ENCODE results near the gene SLC25A26. TPM values are rescaled to one million over a fixed set of nuclear protein-coding genes. Genes with fewer than 3 reads are reported as not detected.

The SLC25A26 gene
- total RNA-seq, 1 experiment from 2014 or later: 13.2 TPM

- ATAC-seq (no peak), DNase-seq (ENCODE audit: low read depth, low spot score) (no peak)
- no peak for TF ChIP-seq POLR2AphosphoS5 (IDR thresholded peaks at IDR 0.05; ENCODE audit: low read depth, low read length)
- Histone ChIP-seq H3K27ac (ENCODE audit: low read length) (no peak overlapping the region), H3K4me1 (ENCODE audit: control insufficient read depth, insufficient read depth, low read length) (no peaks in the 10 kb centered on the region), H3K4me3 (ENCODE audit: low read depth in 2 of 2, low read length in 2 of 2) (no peak overlapping the region), H3K9me3 (ENCODE audit: control insufficient read depth, insufficient read depth, low read depth, low read length) (no peaks in the 10 kb centered on the region), H3K36me3 (ENCODE audit: control insufficient read depth, insufficient read depth, low read length) (no peaks in the 10 kb centered on the region), H3K27me3 (ENCODE audit: control insufficient read depth, insufficient read depth, low read length) (no peaks in the 10 kb centered on the region)
- intact Hi-C loops (cut with micrococcal nuclease; ENCODE audit: unreplicated experiment): no loop called here
- in situ Hi-C loops (cut with HindIII; ENCODE audit: low pct_unique_long_range_greater_than_20kb, low sequenced_read_pairs): no loop called here
- ChIA-PET CTCF (no interaction called here), POLR2A (no interaction called here)
- BruUV-seq (replicated peaks): no TSS peak
Measured at GRCh38 chr3:66299891-66300290, 79.1 kb downstream of the SLC25A26 start.

- Histone ChIP-seq H3K36me3 (ENCODE audit: control insufficient read depth, insufficient read depth, low read length) (no peaks in the 10 kb centered on the region), H3K27me3 (ENCODE audit: control insufficient read depth, insufficient read depth, low read length) (no peaks in the 10 kb centered on the region), H3K4me3 (ENCODE audit: low read depth in 2 of 2, low read length in 2 of 2) (no peak overlapping the region), H3K4me1 (ENCODE audit: control insufficient read depth, insufficient read depth, low read length) (no peaks in the 10 kb centered on the region), H3K27ac (ENCODE audit: low read length) (no peak overlapping the region), H3K9me3 (ENCODE audit: control insufficient read depth, insufficient read depth, low read depth, low read length) (no peaks in the 10 kb centered on the region)
- DNase-seq (ENCODE audit: low read depth, low spot score) (no peak), ATAC-seq (no peak)
- in situ Hi-C loops (cut with HindIII; ENCODE audit: low pct_unique_long_range_greater_than_20kb, low sequenced_read_pairs) (no loop called here), intact Hi-C loops (cut with micrococcal nuclease; ENCODE audit: unreplicated experiment) (no loop called here)
- BruUV-seq (replicated peaks): no TSS peak
- ChIA-PET CTCF (no interaction called here), POLR2A (interaction anchor here (0.6 kb wide), 1 partner anchor 16 kb away, joined by 3 read pairs; no protein-coding TSS in a partner anchor)
- TF ChIP-seq POLR2AphosphoS5 (IDR thresholded peaks at IDR 0.05; ENCODE audit: low read depth, low read length) (no peak), TCF7L2 (IDR thresholded peaks at IDR 0.05; ENCODE audit: low read depth, low read length) (no peak)
- TF ChIP-seq, protein P1, sequence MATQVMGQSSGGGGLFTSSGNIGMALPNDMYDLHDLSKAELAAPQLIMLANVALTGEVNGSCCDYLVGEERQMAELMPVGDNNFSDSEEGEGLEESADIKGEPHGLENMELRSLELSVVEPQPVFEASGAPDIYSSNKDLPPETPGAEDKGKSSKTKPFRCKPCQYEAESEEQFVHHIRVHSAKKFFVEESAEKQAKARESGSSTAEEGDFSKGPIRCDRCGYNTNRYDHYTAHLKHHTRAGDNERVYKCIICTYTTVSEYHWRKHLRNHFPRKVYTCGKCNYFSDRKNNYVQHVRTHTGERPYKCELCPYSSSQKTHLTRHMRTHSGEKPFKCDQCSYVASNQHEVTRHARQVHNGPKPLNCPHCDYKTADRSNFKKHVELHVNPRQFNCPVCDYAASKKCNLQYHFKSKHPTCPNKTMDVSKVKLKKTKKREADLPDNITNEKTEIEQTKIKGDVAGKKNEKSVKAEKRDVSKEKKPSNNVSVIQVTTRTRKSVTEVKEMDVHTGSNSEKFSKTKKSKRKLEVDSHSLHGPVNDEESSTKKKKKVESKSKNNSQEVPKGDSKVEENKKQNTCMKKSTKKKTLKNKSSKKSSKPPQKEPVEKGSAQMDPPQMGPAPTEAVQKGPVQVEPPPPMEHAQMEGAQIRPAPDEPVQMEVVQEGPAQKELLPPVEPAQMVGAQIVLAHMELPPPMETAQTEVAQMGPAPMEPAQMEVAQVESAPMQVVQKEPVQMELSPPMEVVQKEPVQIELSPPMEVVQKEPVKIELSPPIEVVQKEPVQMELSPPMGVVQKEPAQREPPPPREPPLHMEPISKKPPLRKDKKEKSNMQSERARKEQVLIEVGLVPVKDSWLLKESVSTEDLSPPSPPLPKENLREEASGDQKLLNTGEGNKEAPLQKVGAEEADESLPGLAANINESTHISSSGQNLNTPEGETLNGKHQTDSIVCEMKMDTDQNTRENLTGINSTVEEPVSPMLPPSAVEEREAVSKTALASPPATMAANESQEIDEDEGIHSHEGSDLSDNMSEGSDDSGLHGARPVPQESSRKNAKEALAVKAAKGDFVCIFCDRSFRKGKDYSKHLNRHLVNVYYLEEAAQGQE (IDR thresholded peaks at IDR 0.05; ENCODE audit: insufficient read depth in 1 of 2, low read depth in 2 of 2, low read length in 1 of 2): no peak
Measured at GRCh38 chr3:66302288-66302687, 81.5 kb downstream of the SLC25A26 start.

DNA sequence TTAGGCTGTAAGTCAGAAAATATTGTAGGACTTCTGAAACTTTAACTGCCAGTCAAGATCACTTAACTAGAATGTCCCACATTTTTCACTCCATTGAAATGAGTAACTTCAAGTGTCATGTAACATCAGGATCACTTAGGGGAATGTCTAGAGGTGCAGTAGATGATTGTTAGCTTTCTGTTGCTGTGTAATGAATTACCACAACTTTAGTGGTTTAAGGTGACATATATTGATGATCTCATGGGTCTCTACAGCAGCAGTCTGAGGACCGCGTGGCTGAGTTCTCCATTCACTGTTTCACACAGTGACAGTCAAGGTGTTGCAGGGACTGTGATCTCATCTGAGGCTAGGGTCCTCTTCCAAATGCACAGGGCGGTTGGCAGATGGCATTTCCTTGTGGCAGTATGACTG, 82.7 kb downstream of the SLC25A26 start:
- ATAC-seq: no peak

More for the DNA sequence above, 82.7 kb downstream of the SLC25A26 start:
- no peak for DNase-seq (ENCODE audit: low read depth, low spot score)
- Histone ChIP-seq H3K4me3 (ENCODE audit: low read depth in 2 of 2, low read length in 2 of 2) (no peak overlapping the region), H3K27ac (ENCODE audit: low read length) (no peak overlapping the region), H3K4me1 (ENCODE audit: control insufficient read depth, insufficient read depth, low read length) (no peaks in the 10 kb centered on the region), H3K9me3 (ENCODE audit: control insufficient read depth, insufficient read depth, low read depth, low read length) (no peaks in the 10 kb centered on the region), H3K36me3 (ENCODE audit: control insufficient read depth, insufficient read depth, low read length) (no peaks in the 10 kb centered on the region), H3K27me3 (ENCODE audit: control insufficient read depth, insufficient read depth, low read length) (no peaks in the 10 kb centered on the region)
- CTCF ChIA-PET: no interaction called here
- no TSS peak for BruUV-seq (replicated peaks)
- POLR2A ChIA-PET: no interaction called here
- in situ Hi-C loops (cut with HindIII; ENCODE audit: low pct_unique_long_range_greater_than_20kb, low sequenced_read_pairs): no loop called here
- intact Hi-C loops (cut with micrococcal nuclease; ENCODE audit: unreplicated experiment): no loop called here
- TF ChIP-seq, protein P2, sequence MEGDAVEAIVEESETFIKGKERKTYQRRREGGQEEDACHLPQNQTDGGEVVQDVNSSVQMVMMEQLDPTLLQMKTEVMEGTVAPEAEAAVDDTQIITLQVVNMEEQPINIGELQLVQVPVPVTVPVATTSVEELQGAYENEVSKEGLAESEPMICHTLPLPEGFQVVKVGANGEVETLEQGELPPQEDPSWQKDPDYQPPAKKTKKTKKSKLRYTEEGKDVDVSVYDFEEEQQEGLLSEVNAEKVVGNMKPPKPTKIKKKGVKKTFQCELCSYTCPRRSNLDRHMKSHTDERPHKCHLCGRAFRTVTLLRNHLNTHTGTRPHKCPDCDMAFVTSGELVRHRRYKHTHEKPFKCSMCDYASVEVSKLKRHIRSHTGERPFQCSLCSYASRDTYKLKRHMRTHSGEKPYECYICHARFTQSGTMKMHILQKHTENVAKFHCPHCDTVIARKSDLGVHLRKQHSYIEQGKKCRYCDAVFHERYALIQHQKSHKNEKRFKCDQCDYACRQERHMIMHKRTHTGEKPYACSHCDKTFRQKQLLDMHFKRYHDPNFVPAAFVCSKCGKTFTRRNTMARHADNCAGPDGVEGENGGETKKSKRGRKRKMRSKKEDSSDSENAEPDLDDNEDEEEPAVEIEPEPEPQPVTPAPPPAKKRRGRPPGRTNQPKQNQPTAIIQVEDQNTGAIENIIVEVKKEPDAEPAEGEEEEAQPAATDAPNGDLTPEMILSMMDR (IDR thresholded peaks at IDR 0.05): no peak
- TF ChIP-seq, protein P1 (IDR thresholded peaks at IDR 0.05; ENCODE audit: insufficient read depth in 1 of 2, low read depth in 2 of 2, low read length in 1 of 2): no peak
- TF ChIP-seq POLR2AphosphoS5 (IDR thresholded peaks at IDR 0.05; ENCODE audit: low read depth, low read length) (no peak), TCF7L2 (IDR thresholded peaks at IDR 0.05; ENCODE audit: low read depth, low read length) (no peak), SIN3A (IDR thresholded peaks at IDR 0.05; ENCODE audit: borderline replicate concordance, insufficient read depth, low read depth, low read length) (no peak)
